Upper lobe of right lung (tissue), 1 donor: ENCODE measurements around the gene CCDC174. TPM values are rescaled to one million over a fixed set of nuclear protein-coding genes. Genes with fewer than 3 reads are reported as not detected.

Experiments
- ATAC-seq: fragments of 200-7000 bp; cut with Tn5 transposase; one replicate; pipeline ENCODE4 v1.9.1; 2020; ENCODE audit warnings: mild to moderate bottlenecking, moderate library complexity
- DNase-seq: peaks from one replicate; pipeline ENCODE4 v3.0.0-alpha.2; 2020
- H3K27ac ChIP-seq: fragments of 200-600 bp; one replicate; pipeline ENCODE4 v1.8.0; 2022
- H3K27me3 ChIP-seq: fragments of 200-600 bp; one replicate; pipeline ENCODE4 v1.8.0; 2022; ENCODE audit warnings: mild to moderate bottlenecking
- H3K36me3 ChIP-seq: fragments of 200-600 bp; one replicate; pipeline ENCODE4 v1.8.0; 2022
- H3K4me1 ChIP-seq: fragments of 200-600 bp; one replicate; pipeline ENCODE4 v1.8.0; 2022
- H3K4me3 ChIP-seq: fragments of 200-600 bp; one replicate; pipeline ENCODE4 v1.8.0; 2022; ENCODE audit warnings: mild to moderate bottlenecking
- H3K9me3 ChIP-seq: fragments of 200-600 bp; one replicate; pipeline ENCODE4 v1.8.0; 2022
- intact Hi-C: fragments of 100-400 bp; cut with DNase I; formaldehyde crosslinking; loops from one replicate; pipeline ENCODE4 v1.11.0; 2022
- total RNA-seq: library from RNA; stranded (reverse); fragmentation: NEBNext Ultra II Directional; extraction: Animal tissue kit (Norgen Biotek cat#: 25700); gene quantifications from one replicate; pipeline ENCODE4 v1.2.1, GENCODE V29; 2021
- TF ChIP-seq, protein P1 (sequence below): fragments of 200-600 bp; IDR thresholded peaks from one replicate; pipeline ENCODE4 v1.8.0; 2022; ENCODE audit warnings: antibody characterized with exemption
- donor health status: DM: no; HTN: yes; CAD: no; lungs with severe emphysema.

The CCDC174 gene
- total RNA-seq, 1 donor from 2014 or later: 22.1 TPM

DNA sequence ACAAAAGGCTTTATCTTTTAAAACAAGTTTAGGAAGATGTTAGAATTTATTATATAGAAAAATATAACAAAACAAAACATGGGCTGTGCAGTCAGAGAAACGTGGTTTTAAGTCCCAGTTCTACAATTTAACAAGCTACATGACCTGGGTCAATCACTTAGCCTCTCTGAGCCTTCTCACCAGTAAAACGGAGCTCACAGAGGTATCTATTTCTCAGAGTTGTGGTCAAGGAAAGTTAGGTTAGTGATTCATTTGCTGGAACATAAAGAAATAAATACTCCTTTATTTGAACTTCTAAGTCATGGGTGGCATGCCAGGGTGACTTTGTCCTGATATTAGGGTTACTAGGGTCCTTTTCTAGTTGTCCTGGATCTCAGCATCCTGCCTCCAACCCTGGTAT is 10.8 kb upstream of the CCDC174 start:
- ATAC-seq: no peak
- intact Hi-C loops: no loop called here
- no peaks in the 10 kb centered on the region for H3K9me3 ChIP-seq

GRCh38 chr3:14641346-14641745 is 10.2 kb upstream of the CCDC174 start:
- TF ChIP-seq, protein P1, sequence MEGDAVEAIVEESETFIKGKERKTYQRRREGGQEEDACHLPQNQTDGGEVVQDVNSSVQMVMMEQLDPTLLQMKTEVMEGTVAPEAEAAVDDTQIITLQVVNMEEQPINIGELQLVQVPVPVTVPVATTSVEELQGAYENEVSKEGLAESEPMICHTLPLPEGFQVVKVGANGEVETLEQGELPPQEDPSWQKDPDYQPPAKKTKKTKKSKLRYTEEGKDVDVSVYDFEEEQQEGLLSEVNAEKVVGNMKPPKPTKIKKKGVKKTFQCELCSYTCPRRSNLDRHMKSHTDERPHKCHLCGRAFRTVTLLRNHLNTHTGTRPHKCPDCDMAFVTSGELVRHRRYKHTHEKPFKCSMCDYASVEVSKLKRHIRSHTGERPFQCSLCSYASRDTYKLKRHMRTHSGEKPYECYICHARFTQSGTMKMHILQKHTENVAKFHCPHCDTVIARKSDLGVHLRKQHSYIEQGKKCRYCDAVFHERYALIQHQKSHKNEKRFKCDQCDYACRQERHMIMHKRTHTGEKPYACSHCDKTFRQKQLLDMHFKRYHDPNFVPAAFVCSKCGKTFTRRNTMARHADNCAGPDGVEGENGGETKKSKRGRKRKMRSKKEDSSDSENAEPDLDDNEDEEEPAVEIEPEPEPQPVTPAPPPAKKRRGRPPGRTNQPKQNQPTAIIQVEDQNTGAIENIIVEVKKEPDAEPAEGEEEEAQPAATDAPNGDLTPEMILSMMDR: no peak
- Histone ChIP-seq H3K9me3 (no peaks in the 10 kb centered on the region), H3K4me1 (no peaks in the 10 kb centered on the region), H3K36me3 (no peaks in the 10 kb centered on the region), H3K27ac (no peak overlapping the region), H3K27me3 (peaks cover 44% of the 10 kb centered on the region), H3K4me3 (no peak overlapping the region)
- intact Hi-C loops: no loop called here
- ATAC-seq (no peak), DNase-seq (no peak)

More for the DNA sequence above, 10.8 kb upstream of the CCDC174 start:
- Histone ChIP-seq H3K36me3 (no peaks in the 10 kb centered on the region), H3K4me1 (no peaks in the 10 kb centered on the region), H3K4me3 (no peak overlapping the region), H3K27ac (no peak overlapping the region), H3K27me3 (peaks cover 44% of the 10 kb centered on the region)
- no peak for DNase-seq
- TF ChIP-seq, protein P1: no peak

GRCh38 chr3:14645453-14645852 is 6.1 kb upstream of the CCDC174 start:
- Histone ChIP-seq H3K27ac (no peak overlapping the region), H3K4me3 (no peak overlapping the region), H3K9me3 (no peaks in the 10 kb centered on the region), H3K4me1 (no peaks in the 10 kb centered on the region), H3K36me3 (no peaks in the 10 kb centered on the region), H3K27me3 (peaks cover 16% of the 10 kb centered on the region)
- TF ChIP-seq, protein P1: no peak
- intact Hi-C loops: no loop called here
- no peak for ATAC-seq
- DNase-seq: no peak

GRCh38 chr3:14646131-14646573 is 5.4 kb upstream of the CCDC174 start:
- TF ChIP-seq, protein P1: no peak
- DNase-seq (no peak), ATAC-seq (no peak)
- no peaks in the 10 kb centered on the region for H3K4me1 ChIP-seq
- intact Hi-C loops: no loop called here
- no peak overlapping the region for H3K27ac ChIP-seq
- H3K27me3 ChIP-seq: peaks cover 11% of the 10 kb centered on the region
- no peaks in the 10 kb centered on the region for H3K9me3 ChIP-seq
- no peak overlapping the region for H3K4me3 ChIP-seq
- H3K36me3 ChIP-seq: no peaks in the 10 kb centered on the region

DNA sequence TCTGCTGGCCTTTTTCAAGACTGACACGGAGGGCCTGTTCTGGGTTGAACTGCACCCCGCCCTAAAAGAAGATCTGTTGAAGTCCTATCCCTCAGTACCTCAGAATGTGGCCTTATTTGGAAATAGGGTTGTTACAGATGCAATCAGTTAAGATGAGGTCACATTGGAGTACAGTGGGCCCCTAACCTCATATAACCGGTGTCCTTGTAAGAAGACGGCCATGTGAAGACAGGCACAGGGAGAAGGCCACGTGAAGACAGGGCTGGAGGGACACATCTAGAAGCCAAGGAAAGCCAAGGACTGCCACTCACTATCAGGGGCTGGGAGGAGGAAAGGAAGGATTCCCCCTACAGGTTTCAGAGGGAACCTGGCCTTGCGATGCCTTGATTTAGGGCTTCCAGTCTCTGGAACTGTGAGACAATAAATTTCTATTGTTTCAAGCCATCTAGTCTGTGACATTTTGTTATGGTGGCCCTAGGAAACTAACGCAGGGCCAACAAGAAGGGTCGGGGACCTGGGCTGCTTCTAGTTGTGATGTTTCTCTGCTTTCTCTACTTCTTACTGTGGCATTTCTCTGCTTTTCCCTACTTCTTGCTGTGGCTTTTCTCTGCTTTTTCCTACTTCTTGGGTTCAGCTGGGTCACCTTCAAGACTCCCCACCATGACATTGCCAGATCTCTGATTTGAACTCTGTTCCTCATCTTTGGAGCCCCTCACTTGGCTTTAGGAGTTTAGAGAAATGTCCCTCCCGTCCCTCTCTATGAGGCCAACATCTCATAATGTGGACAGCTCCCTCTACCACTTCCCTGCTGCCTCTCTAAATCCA is 4.8 kb upstream of the CCDC174 start:
- TF ChIP-seq, protein P1: no peak
- DNase-seq (no peak), ATAC-seq (no peak)
- intact Hi-C loops: no loop called here
- Histone ChIP-seq H3K27me3 (peaks cover 4% of the 10 kb centered on the region), H3K9me3 (no peaks in the 10 kb centered on the region), H3K27ac (no peak overlapping the region), H3K36me3 (no peaks in the 10 kb centered on the region), H3K4me3 (no peak overlapping the region), H3K4me1 (no peaks in the 10 kb centered on the region)
